Measurements from ENCODE around the gene INTS14. TPM values are rescaled to one million over a fixed set of nuclear protein-coding genes. Genes with fewer than 3 reads are reported as not detected.

Gene INTS14
- total RNA-seq, 2 donors from 2014 or later = 33.4 to 37.7 TPM

- peak overlapping the region; percentile 72 for H3K4me3 Mint-ChIP-seq
- H3K27me3 Mint-ChIP-seq (ENCODE audit: insufficient read depth) = no peaks in the 10 kb centered on the region
- H3K4me1 Mint-ChIP-seq = peaks cover 41% of the 10 kb centered on the region
- Histone ChIP-seq H3K27ac (ENCODE audit: low read depth, low read length) (no peak overlapping the region), H3K9me3 (ENCODE audit: control insufficient read depth, low read length) (no peaks in the 10 kb centered on the region), H3K27me3 (ENCODE audit: control insufficient read depth, insufficient read depth, low read length, poor library complexity, severe bottlenecking) (no peaks in the 10 kb centered on the region), H3K4me1 (ENCODE audit: control insufficient read depth, insufficient read depth, low read length) (no peaks in the 10 kb centered on the region), H3K4me3 (ENCODE audit: low read length) (peak overlapping the region; percentile 88), H3K36me3 (ENCODE audit: control insufficient read depth, insufficient read depth, low read length) (peaks cover 15% of the 10 kb centered on the region), H3K9ac (ENCODE audit: extremely low read depth, low read length, poor library complexity, severe bottlenecking) (no peak overlapping the region)
- no peaks in the 10 kb centered on the region for H3K9me3 Mint-ChIP-seq
- DNase-seq = peak; percentile 53
- H3K27ac Mint-ChIP-seq = peak overlapping the region; percentile 89
- peaks cover 20% of the 10 kb centered on the region for H3K36me3 Mint-ChIP-seq (ENCODE audit: low read depth)
- WGBS, 2 experiments (ENCODE audit: insufficient coverage in 1 of 2, insufficient read length in 1 of 2) = 47 to 80% methylated on average over 5 of the region's 5 CpGs
- no peak for TF ChIP-seq CTCF (conservative IDR thresholded peaks at IDR 0.05)
Measured at GRCh38 chr15:65533057-65533756, 77.7 kb downstream of the INTS14 start.

GRCh38 chr15:65532738-65533051 is 78.2 kb downstream of the INTS14 start:
- Histone ChIP-seq H3K9me3 (ENCODE audit: control insufficient read depth, low read length) (no peaks in the 10 kb centered on the region), H3K4me3 (ENCODE audit: low read length) (peak overlapping the region; percentile 88), H3K36me3 (ENCODE audit: control insufficient read depth, insufficient read depth, low read length) (peaks cover 15% of the 10 kb centered on the region), H3K4me1 (ENCODE audit: control insufficient read depth, insufficient read depth, low read length) (no peaks in the 10 kb centered on the region), H3K9ac (ENCODE audit: extremely low read depth, low read length, poor library complexity, severe bottlenecking) (no peak overlapping the region), H3K27ac (ENCODE audit: low read depth, low read length) (no peak overlapping the region), H3K27me3 (ENCODE audit: control insufficient read depth, insufficient read depth, low read length, poor library complexity, severe bottlenecking) (no peaks in the 10 kb centered on the region)
- WGBS, 2 experiments (ENCODE audit: insufficient coverage in 1 of 2, insufficient read length in 1 of 2) = 89% methylated on average over 1 of the region's 1 CpG; no CpG with 5 or more reads in 1 of the 2 experiments
- no peaks in the 10 kb centered on the region for H3K27me3 Mint-ChIP-seq (ENCODE audit: insufficient read depth)
- peaks cover 17% of the 10 kb centered on the region for H3K36me3 Mint-ChIP-seq (ENCODE audit: low read depth)
- no peak for TF ChIP-seq CTCF (conservative IDR thresholded peaks at IDR 0.05)
- H3K4me1 Mint-ChIP-seq = peaks cover 41% of the 10 kb centered on the region
- H3K9me3 Mint-ChIP-seq = no peaks in the 10 kb centered on the region
- peak overlapping the region; percentile 89 for H3K27ac Mint-ChIP-seq
- DNase-seq = no peak
- peak overlapping the region; percentile 72 for H3K4me3 Mint-ChIP-seq

- H3K27me3 ChIP-seq (ENCODE audit: control insufficient read depth, insufficient read depth, low read length, poor library complexity, severe bottlenecking) = no peaks in the 10 kb centered on the region
- H3K4me1 Mint-ChIP-seq = peaks cover 41% of the 10 kb centered on the region
- peak within 1 kb of the TSS; percentile 72 for H3K4me3 Mint-ChIP-seq
- H3K36me3 ChIP-seq (ENCODE audit: control insufficient read depth, insufficient read depth, low read length) = peaks cover 14% of the 10 kb centered on the region
- TF ChIP-seq CTCF (conservative IDR thresholded peaks at IDR 0.05) = no peak
- no peaks in the 10 kb centered on the region for H3K9me3 ChIP-seq (ENCODE audit: control insufficient read depth, low read length)
- peak within 1 kb of the TSS; percentile 91 for H3K27ac ChIP-seq (ENCODE audit: low read depth, low read length)
- no peaks in the 10 kb centered on the region for H3K9me3 Mint-ChIP-seq
- no peaks in the 10 kb centered on the region for H3K4me1 ChIP-seq (ENCODE audit: control insufficient read depth, insufficient read depth, low read length)
- H3K4me3 ChIP-seq (ENCODE audit: low read length) = peak within 1 kb of the TSS; percentile 88
- H3K36me3 Mint-ChIP-seq (ENCODE audit: low read depth) = peaks cover 9% of the 10 kb centered on the region
- DNase-seq = peak; percentile 95
- 0 to 1% methylated on average over 18 to 88 of the region's 88 CpGs for WGBS, 2 experiments (ENCODE audit: insufficient coverage in 1 of 2, insufficient read length in 1 of 2)
- peak within 1 kb of the TSS; percentile 89 for H3K9ac ChIP-seq (ENCODE audit: extremely low read depth, low read length, poor library complexity, severe bottlenecking)
- no peaks in the 10 kb centered on the region for H3K27me3 Mint-ChIP-seq (ENCODE audit: insufficient read depth)
- H3K27ac Mint-ChIP-seq = peak within 1 kb of the TSS; percentile 89
Measured at GRCh38 chr15:65530318-65531111, 80.4 kb downstream of the INTS14 start, which contains the start of gene HACD3. TSS of gene HACD3 (plus strand) at chr15:65530463. CDS start at chr15:65530632, 169 bp downstream.

All from endodermal cell (in vitro differentiated cells).